Esophagus muscularis mucosa (tissue), 4 donors: ENCODE measurements around the gene NIT2.

ENCODE experiments used
- EP300 ChIP-seq: sonication (generic); formaldehyde crosslinking; IDR thresholded peaks from one replicate; pipeline ENCODE4 v1.6.1; 2017; ENCODE audit warnings: antibody characterized with exemption
- POLR2A ChIP-seq: fragments of 450-650 bp; IDR thresholded peaks from one replicate; pipeline ENCODE4 v1.6.1; 2017; ENCODE audit warnings: antibody characterized with exemption, moderate library complexity, mild to moderate bottlenecking, low read depth
- TF ChIP-seq, protein P1 (sequence below), 3 experiments: fragments of 200-600 bp in 2 of 3; fragments of 450-650 bp in 1 of 3; sonication (generic) in 2 of 3; IDR thresholded peaks; one replicate each; pipeline ENCODE4 v1.5.1; 2017 to 2019; ENCODE audit warnings: antibody characterized with exemption in 3 of 3, mild to moderate bottlenecking in 2 of 3, moderate library complexity in 1 of 3

DNA sequence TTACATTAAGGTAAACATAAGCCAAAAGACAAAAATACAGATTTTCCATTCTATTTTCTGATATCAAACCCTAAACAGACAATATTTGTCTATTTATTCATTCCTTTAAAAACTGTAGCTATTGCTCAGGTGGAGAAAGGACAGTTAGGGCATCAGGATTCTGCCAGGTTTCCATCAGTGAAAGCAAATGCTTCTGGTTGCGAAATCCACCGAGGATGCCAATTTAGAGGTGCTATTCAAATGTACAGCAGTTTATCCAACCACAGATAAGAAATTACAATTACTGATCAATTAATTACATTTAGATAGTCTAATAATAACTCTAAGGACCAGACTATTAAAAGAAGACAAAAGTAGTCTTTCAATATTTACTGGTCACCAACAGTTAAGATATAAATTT is 62.4 kb downstream of the NIT2 start:
- TF ChIP-seq, protein P1, sequence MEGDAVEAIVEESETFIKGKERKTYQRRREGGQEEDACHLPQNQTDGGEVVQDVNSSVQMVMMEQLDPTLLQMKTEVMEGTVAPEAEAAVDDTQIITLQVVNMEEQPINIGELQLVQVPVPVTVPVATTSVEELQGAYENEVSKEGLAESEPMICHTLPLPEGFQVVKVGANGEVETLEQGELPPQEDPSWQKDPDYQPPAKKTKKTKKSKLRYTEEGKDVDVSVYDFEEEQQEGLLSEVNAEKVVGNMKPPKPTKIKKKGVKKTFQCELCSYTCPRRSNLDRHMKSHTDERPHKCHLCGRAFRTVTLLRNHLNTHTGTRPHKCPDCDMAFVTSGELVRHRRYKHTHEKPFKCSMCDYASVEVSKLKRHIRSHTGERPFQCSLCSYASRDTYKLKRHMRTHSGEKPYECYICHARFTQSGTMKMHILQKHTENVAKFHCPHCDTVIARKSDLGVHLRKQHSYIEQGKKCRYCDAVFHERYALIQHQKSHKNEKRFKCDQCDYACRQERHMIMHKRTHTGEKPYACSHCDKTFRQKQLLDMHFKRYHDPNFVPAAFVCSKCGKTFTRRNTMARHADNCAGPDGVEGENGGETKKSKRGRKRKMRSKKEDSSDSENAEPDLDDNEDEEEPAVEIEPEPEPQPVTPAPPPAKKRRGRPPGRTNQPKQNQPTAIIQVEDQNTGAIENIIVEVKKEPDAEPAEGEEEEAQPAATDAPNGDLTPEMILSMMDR (IDR thresholded peaks at IDR 0.05): no peak
- TF ChIP-seq POLR2A (no peak), EP300 (no peak)
